ENCODE results near the gene ARHGAP6.
"Not testable (repeated sequence)": the region's sequence is repeated elsewhere in the genome, so short reads cannot be mapped to it uniquely, and the experiment has no call there.

The ARHGAP6 gene

DNA sequence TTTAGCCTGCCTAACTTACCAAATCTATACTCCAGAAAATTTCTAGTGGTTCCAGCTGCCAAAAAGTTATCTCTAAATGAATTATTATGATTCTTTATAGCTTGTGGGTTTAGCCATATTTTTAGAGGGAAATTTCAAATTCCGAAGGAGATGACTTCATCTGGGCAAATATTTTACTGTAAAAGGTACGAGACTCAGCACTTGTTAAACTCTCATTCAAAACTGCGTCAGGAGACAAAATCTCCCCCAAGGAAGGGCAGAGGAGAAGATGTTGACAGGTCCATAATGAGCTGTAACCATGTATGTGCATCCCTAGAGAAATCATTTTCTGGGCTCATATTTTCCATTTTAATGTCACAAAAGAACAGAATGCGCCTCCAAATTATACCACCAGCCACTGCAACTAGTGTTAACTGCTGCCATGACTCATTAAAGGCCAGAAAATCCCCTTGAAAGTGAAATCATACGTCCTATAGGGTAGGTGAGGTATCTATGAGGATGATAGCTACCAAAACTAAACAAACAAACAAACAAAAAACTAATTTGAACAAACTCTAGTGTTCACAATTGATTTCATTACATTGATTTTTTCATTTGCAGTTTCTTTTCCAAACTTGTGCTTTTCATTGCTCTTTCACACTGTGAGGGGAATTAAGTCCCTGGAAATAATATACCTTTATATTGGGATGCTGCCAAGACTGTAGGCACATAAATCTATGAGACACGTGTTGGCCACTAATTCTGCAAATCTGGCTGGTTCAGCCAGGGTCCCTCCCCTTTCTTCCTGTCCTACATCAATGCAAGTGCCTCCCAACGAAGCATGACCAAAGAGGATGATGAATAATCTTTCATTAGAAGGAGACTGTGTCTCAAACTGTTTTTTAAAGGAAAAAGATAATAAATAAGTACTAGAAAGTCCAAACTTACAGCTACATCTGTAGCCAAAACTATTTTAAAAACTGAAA, 85.8 kb downstream of the ARHGAP6 start:
- H3K27me3 Mint-ChIP-seq: peaks cover 6 to 18% of the 10 kb centered on the region in 2 donors

GRCh38 chrX:11578301-11578700, 87.4 kb downstream of the ARHGAP6 start:
- not testable (repeated sequence) for H3K9me3 Mint-ChIP-seq; H3K4me1 Mint-ChIP-seq (ENCODE audit: low read depth in 2 of 2); DNase-seq; H3K36me3 Mint-ChIP-seq (ENCODE audit: insufficient read depth); H3K4me3 Mint-ChIP-seq; ATAC-seq (replicated peaks); H3K27ac Mint-ChIP-seq
- peaks cover 6 to 18% of the 10 kb centered on the region in 2 donors for H3K27me3 Mint-ChIP-seq

More for the DNA sequence above, 85.8 kb downstream of the ARHGAP6 start:
- no peak overlapping the region for H3K27ac Mint-ChIP-seq
- H3K36me3 Mint-ChIP-seq (ENCODE audit: insufficient read depth): no peaks in the 10 kb centered on the region
- no peaks in the 10 kb centered on the region for H3K4me1 Mint-ChIP-seq (ENCODE audit: low read depth in 2 of 2)
- DNase-seq: no peak
- no peak for ATAC-seq (replicated peaks)
- H3K4me3 Mint-ChIP-seq: no peak overlapping the region
- H3K9me3 Mint-ChIP-seq: no peaks in the 10 kb centered on the region

- no peak overlapping the region for H3K27ac Mint-ChIP-seq
- H3K9me3 Mint-ChIP-seq: no peaks in the 10 kb centered on the region
- no peak for DNase-seq
- H3K4me1 Mint-ChIP-seq (ENCODE audit: low read depth in 2 of 2): no peaks in the 10 kb centered on the region
- no peaks in the 10 kb centered on the region for H3K36me3 Mint-ChIP-seq (ENCODE audit: insufficient read depth)
- no peak overlapping the region for H3K4me3 Mint-ChIP-seq
- H3K27me3 Mint-ChIP-seq: peaks cover 6 to 18% of the 10 kb centered on the region in 2 donors
- ATAC-seq (replicated peaks): no peak
Observed at GRCh38 chrX:11577603-11578002, 88.1 kb downstream of the ARHGAP6 start.

GRCh38 chrX:11575332-11575731, 90.4 kb downstream of the ARHGAP6 start:
- Mint-ChIP-seq H3K36me3 (ENCODE audit: insufficient read depth) (no peaks in the 10 kb centered on the region), H3K9me3 (no peaks in the 10 kb centered on the region), H3K27ac (no peak overlapping the region), H3K27me3 (peaks cover 6 to 18% of the 10 kb centered on the region in 2 donors), H3K4me1 (ENCODE audit: low read depth in 2 of 2) (no peaks in the 10 kb centered on the region), H3K4me3 (no peak overlapping the region)
- ATAC-seq (replicated peaks): no peak
- no peak for DNase-seq

- no peak overlapping the region for H3K27ac Mint-ChIP-seq
- no peak for ATAC-seq (replicated peaks)
- no peaks in the 10 kb centered on the region for H3K36me3 Mint-ChIP-seq (ENCODE audit: insufficient read depth)
- no peaks in the 10 kb centered on the region for H3K27me3 Mint-ChIP-seq
- no peaks in the 10 kb centered on the region for H3K4me1 Mint-ChIP-seq (ENCODE audit: low read depth in 2 of 2)
- no peak for DNase-seq
- no peaks in the 10 kb centered on the region for H3K9me3 Mint-ChIP-seq
- H3K4me3 Mint-ChIP-seq: no peak overlapping the region
Observed at GRCh38 chrX:11567528-11568220, 98.0 kb downstream of the ARHGAP6 start.

DNA sequence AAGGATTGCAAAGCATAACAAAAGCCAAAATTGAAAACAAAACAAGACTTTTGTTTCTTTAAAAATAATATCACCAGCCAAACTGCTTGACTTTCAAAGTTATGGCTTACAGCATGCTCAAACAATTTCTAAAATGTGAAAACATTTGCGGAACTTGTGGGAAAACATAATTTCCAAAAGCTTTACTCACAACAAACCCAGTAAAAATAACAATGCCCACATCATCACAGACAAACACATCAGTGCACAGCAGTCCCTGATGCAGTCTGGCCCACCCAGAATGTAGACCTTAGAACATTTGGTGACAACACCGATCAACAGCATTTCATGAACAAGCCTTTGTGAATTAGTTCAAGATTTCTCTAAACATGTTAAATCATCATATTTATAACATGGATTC, 98.9 kb downstream of the ARHGAP6 start:
- H3K4me3 Mint-ChIP-seq: no peak overlapping the region
- H3K4me1 Mint-ChIP-seq (ENCODE audit: low read depth in 2 of 2): no peaks in the 10 kb centered on the region
- H3K36me3 Mint-ChIP-seq (ENCODE audit: insufficient read depth): no peaks in the 10 kb centered on the region
- no peak overlapping the region for H3K27ac Mint-ChIP-seq
- no peaks in the 10 kb centered on the region for H3K27me3 Mint-ChIP-seq
- DNase-seq (no peak), ATAC-seq (replicated peaks) (no peak)
- no peaks in the 10 kb centered on the region for H3K9me3 Mint-ChIP-seq

- DNase-seq (no peak), ATAC-seq (replicated peaks) (no peak)
- Mint-ChIP-seq H3K27ac (no peak overlapping the region), H3K36me3 (ENCODE audit: insufficient read depth) (no peaks in the 10 kb centered on the region), H3K4me3 (no peak overlapping the region), H3K27me3 (no peaks in the 10 kb centered on the region), H3K9me3 (no peaks in the 10 kb centered on the region), H3K4me1 (ENCODE audit: low read depth in 2 of 2) (no peaks in the 10 kb centered on the region)
Observed at GRCh38 chrX:11566173-11566572, 99.5 kb downstream of the ARHGAP6 start.

GRCh38 chrX:11564546-11564945, 101.2 kb downstream of the ARHGAP6 start:
- Mint-ChIP-seq H3K36me3 (ENCODE audit: insufficient read depth) (no peaks in the 10 kb centered on the region), H3K9me3 (no peaks in the 10 kb centered on the region), H3K4me1 (ENCODE audit: low read depth in 2 of 2) (no peaks in the 10 kb centered on the region), H3K27me3 (no peaks in the 10 kb centered on the region), H3K4me3 (no peak overlapping the region), H3K27ac (no peak overlapping the region)
- DNase-seq: no peak
- no peak for ATAC-seq (replicated peaks)

- Mint-ChIP-seq H3K36me3 (ENCODE audit: insufficient read depth) (no peaks in the 10 kb centered on the region), H3K27ac (no peak overlapping the region), H3K27me3 (no peaks in the 10 kb centered on the region), H3K4me3 (no peak overlapping the region), H3K4me1 (ENCODE audit: low read depth in 2 of 2) (no peaks in the 10 kb centered on the region), H3K9me3 (no peaks in the 10 kb centered on the region)
- no peak for DNase-seq
- no peak for ATAC-seq (replicated peaks)
Observed at GRCh38 chrX:11562570-11562969, 103.2 kb downstream of the ARHGAP6 start.

DNA sequence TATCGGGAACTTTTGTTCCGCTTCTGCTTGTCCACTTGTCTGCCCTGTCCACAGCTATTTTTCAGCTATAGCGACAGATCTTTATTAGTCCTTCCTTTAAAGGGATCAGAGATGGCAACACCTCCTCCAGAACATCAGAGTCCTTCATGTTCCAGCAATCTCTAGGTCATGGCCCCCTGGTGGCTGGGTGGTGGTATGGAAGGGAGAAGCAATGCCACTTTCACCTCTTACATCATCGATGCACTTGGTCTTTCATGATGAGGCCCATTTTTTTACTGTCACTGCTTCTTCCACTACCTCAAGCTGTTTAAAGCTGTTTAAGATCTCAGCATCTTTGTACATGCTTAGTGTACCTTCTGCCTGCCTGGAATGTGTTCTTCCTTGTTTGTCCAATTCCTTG, 106.7 kb downstream of the ARHGAP6 start:
- no peak overlapping the region for H3K27ac Mint-ChIP-seq
- H3K36me3 Mint-ChIP-seq (ENCODE audit: insufficient read depth): no peaks in the 10 kb centered on the region
- H3K27me3 Mint-ChIP-seq: peaks cover 12 to 19% of the 10 kb centered on the region in 2 donors
- H3K4me3 Mint-ChIP-seq: no peak overlapping the region
- ATAC-seq (replicated peaks): peak; percentile 41
- DNase-seq: peak; percentile 4 to 19 (median 11)
- H3K9me3 Mint-ChIP-seq: no peaks in the 10 kb centered on the region
- no peaks in the 10 kb centered on the region for H3K4me1 Mint-ChIP-seq (ENCODE audit: low read depth in 2 of 2)

- Mint-ChIP-seq H3K9me3 (no peaks in the 10 kb centered on the region), H3K4me3 (no peak overlapping the region), H3K4me1 (ENCODE audit: low read depth in 2 of 2) (no peaks in the 10 kb centered on the region), H3K27me3 (peaks cover 12 to 19% of the 10 kb centered on the region in 2 donors), H3K36me3 (ENCODE audit: insufficient read depth) (no peaks in the 10 kb centered on the region), H3K27ac (no peak overlapping the region)
- ATAC-seq (replicated peaks) (no peak), DNase-seq (no peak)
Observed at GRCh38 chrX:11557120-11557519, 108.6 kb downstream of the ARHGAP6 start.

DNA sequence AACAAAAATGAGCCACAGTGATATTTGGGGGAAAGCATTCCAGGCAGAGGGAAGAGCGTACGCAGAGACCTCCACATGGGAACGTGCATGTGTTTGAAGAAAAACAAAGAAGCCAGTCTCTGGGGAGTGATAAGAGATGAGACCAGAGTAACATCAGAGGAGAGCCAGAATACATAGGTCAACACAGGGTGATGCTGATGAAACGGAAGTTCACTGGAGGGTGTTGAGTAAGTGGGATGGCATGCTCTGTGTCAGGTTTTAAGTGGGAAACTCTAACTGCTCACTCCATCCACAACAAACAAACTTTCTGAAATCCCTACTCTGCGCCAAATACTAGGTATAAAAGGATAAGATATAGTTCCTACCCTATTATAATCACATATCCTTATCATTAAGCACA, 110.0 kb downstream of the ARHGAP6 start:
- no peak for DNase-seq

GRCh38 chrX:11553594-11553993, 112.1 kb downstream of the ARHGAP6 start:
- Mint-ChIP-seq H3K4me3 (no peak overlapping the region), H3K9me3 (no peaks in the 10 kb centered on the region), H3K36me3 (ENCODE audit: insufficient read depth) (no peaks in the 10 kb centered on the region), H3K27me3 (peaks cover 19 to 46% of the 10 kb centered on the region in 2 donors), H3K4me1 (ENCODE audit: low read depth in 2 of 2) (no peaks in the 10 kb centered on the region), H3K27ac (no peak overlapping the region)
- DNase-seq (no peak), ATAC-seq (replicated peaks) (no peak)

More for the DNA sequence above, 110.0 kb downstream of the ARHGAP6 start:
- Mint-ChIP-seq H3K36me3 (ENCODE audit: insufficient read depth) (no peaks in the 10 kb centered on the region), H3K4me1 (ENCODE audit: low read depth in 2 of 2) (no peaks in the 10 kb centered on the region), H3K27ac (no peak overlapping the region), H3K27me3 (peaks cover 15 to 30% of the 10 kb centered on the region in 2 donors), H3K9me3 (no peaks in the 10 kb centered on the region), H3K4me3 (no peak overlapping the region)
- no peak for ATAC-seq (replicated peaks)

DNA sequence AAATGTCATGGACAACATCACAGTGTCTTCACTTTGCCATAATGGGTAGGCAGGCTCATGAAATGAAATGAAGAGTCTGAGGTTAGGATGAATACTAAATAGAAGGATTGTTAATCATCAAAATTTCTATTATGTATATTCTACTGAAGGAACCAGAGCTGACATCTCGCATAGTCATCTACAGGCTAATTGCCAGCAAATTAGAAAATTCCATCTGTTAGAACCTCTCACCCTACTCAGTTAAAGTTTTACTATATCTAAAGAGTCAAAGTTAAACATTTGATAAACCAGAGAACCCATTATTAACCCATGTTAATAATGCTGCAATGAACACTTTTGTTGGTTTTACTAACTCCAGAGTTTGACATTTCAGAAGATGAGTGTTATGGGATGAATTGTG, 114.6 kb downstream of the ARHGAP6 start:
- DNase-seq (no peak), ATAC-seq (replicated peaks) (no peak)
- Mint-ChIP-seq H3K4me3 (no peak overlapping the region), H3K4me1 (ENCODE audit: low read depth in 2 of 2) (no peaks in the 10 kb centered on the region), H3K27me3 (peaks cover 19 to 45% of the 10 kb centered on the region in 2 donors), H3K27ac (no peak overlapping the region), H3K36me3 (ENCODE audit: insufficient read depth) (no peaks in the 10 kb centered on the region), H3K9me3 (no peaks in the 10 kb centered on the region)

All from effector memory CD8-positive, alpha-beta T cell (primary cell).